A549 (cell line): ENCODE results near the gene CTNNA3. TPM values are rescaled to one million over a fixed set of nuclear protein-coding genes. Genes with fewer than 3 reads are reported as not detected.

Experiments
- ATAC-seq, 2 experiments: fragments of 200-7000 bp in 1 of 2; fragments of >200 bp in 1 of 2; cut with Nextera tagmentation in 1 of 2; cut with Tn5 transposase in 1 of 2; 3 replicates each; pipeline versions ENCODE4 v1.8.0 to v1.9.1; 2018 to 2020; ENCODE audit warnings: mild to moderate bottlenecking in 1 of 2, moderate library complexity in 1 of 2
- CTCF ChIA-PET: fragments of 300-600 bp; sonication (Branson Sonifier 250); formaldehyde crosslinking; extraction: SDS; loops from one replicate; lab custom pipeline; 2021; ENCODE audit warnings: antibody characterized with exemption, inconsistent platforms; lab: Yijun Ruan, JAX
- POLR2A ChIA-PET: fragments of 350-600 bp; formaldehyde crosslinking; extraction: SDS; loops from one replicate; lab custom pipeline; 2021; ENCODE audit warnings: antibody characterized with exemption, inconsistent platforms; lab: Yijun Ruan, JAX
- DNase-seq, 2 experiments: peaks; one replicate each; pipeline versions ENCODE4 v3.0.0 to v3.0.0-alpha.2; 2011 to 2016; ENCODE audit warnings: low read depth in 1 of 2, low spot score in 1 of 2
- FAIRE-seq: peaks from 2 replicates; lab custom pipeline; 2011; peaks lifted over from hg19 to GRCh38; lab: Jason Lieb, UNC
- H3K27ac ChIP-seq, 2 experiments: fragments of >200 bp; sonication (Bioruptor Twin); formaldehyde crosslinking; 3 replicates each; pipeline ENCODE4 v1.5.1; 2016 to 2017
- H3K4me1 ChIP-seq: fragments of >200 bp; sonication (Bioruptor Twin); formaldehyde crosslinking; 3 replicates; pipeline ENCODE4 v1.6.1; 2016
- H3K4me2 ChIP-seq: fragments of >200 bp; sonication (Bioruptor Twin); formaldehyde crosslinking; 3 replicates; pipeline ENCODE4 v1.6.1; 2016
- H3K4me3 ChIP-seq: fragments of >200 bp; sonication (Bioruptor Twin); formaldehyde crosslinking; 3 replicates; pipeline ENCODE4 v1.5.1; 2016
- H3K9me3 ChIP-seq: fragments of >200 bp; sonication (Bioruptor Twin); formaldehyde crosslinking; 3 replicates; pipeline ENCODE4 v1.6.1; 2016
- CBX2 ChIP-seq: fragments of 200-600 bp; sonication (generic); IDR thresholded peaks from 2 replicates; pipeline ENCODE4 v1.6.1; 2016; ENCODE audit warnings: low read depth, mild to moderate bottlenecking, borderline replicate concordance
- EHMT2 ChIP-seq: fragments of 200-600 bp; sonication (generic); IDR thresholded peaks from 2 replicates; pipeline ENCODE4 v1.6.1; 2016; ENCODE audit warnings: antibody characterized with exemption, low read depth, mild to moderate bottlenecking, moderate library complexity
- FOSB ChIP-seq: fragments of 250-450 bp; sonication (Bioruptor Pico); IDR thresholded peaks from 2 replicates; pipeline ENCODE4 v1.5.0; 2020; ENCODE audit warnings: mild to moderate bottlenecking, moderate library complexity
- HEYL ChIP-seq: fragments of 250-450 bp; sonication (Bioruptor Pico); IDR thresholded peaks from 2 replicates; pipeline ENCODE4 v1.8.0; 2021; ENCODE audit warnings: mild to moderate bottlenecking, moderate library complexity
- HOXB5 ChIP-seq: fragments of 250-450 bp; sonication (Bioruptor Pico); IDR thresholded peaks from 2 replicates; pipeline ENCODE4 v1.5.0; 2020; ENCODE audit warnings: mild to moderate bottlenecking, moderate library complexity
- JUN ChIP-seq, 2 experiments: fragments of >200 bp; sonication (Bioruptor Twin); formaldehyde crosslinking; IDR thresholded peaks; 2 replicates in 1 of 2; 3 replicates in 1 of 2; pipeline ENCODE4 v1.6.1; 2016 to 2017
- MYC ChIP-seq: IDR thresholded peaks from 2 replicates; pipeline ENCODE4 v1.6.1; 2012; ENCODE audit warnings: mild to moderate bottlenecking, inconsistent platforms, low read length, improper control_type of control experiment, borderline replicate concordance
- NPAS2 ChIP-seq: fragments of 250-450 bp; sonication (Bioruptor Pico); IDR thresholded peaks from 2 replicates; pipeline ENCODE4 v1.8.0; 2022; ENCODE audit warnings: mild to moderate bottlenecking, moderate library complexity, borderline replicate concordance
- NR3C1 ChIP-seq: fragments of >200 bp; sonication (Bioruptor Twin); formaldehyde crosslinking; IDR thresholded peaks from 3 replicates; pipeline ENCODE4 v1.6.1; 2017
- POLR2A ChIP-seq: IDR thresholded peaks from 2 replicates; pipeline ENCODE4 v1.6.1; 2012; ENCODE audit warnings: mild to moderate bottlenecking, low read length
- RARB ChIP-seq: fragments of 250-450 bp; sonication (Bioruptor Pico); IDR thresholded peaks from 2 replicates; pipeline ENCODE4 v1.8.0; 2021; ENCODE audit warnings: mild to moderate bottlenecking, moderate library complexity
- RCOR1 ChIP-seq: fragments of 150-350 bp; IDR thresholded peaks from 2 replicates; pipeline ENCODE4 v1.6.1; 2014; ENCODE audit warnings: antibody characterized with exemption, low read length, low read depth
- RNF2 ChIP-seq: fragments of 200-600 bp; sonication (generic); IDR thresholded peaks from 2 replicates; pipeline ENCODE4 v1.6.1; 2016; ENCODE audit warnings: low read depth, mild to moderate bottlenecking, antibody characterized with exemption, moderate library complexity, borderline replicate concordance
- SMC3 ChIP-seq: fragments of >200 bp; sonication (Bioruptor Twin); formaldehyde crosslinking; IDR thresholded peaks from 3 replicates; pipeline ENCODE4 v1.6.1; 2018; ENCODE audit warnings: inconsistent platforms
- ZFP36 ChIP-seq: fragments of 450-650 bp; IDR thresholded peaks from 2 replicates; pipeline ENCODE4 v1.6.1; 2014; ENCODE audit warnings: borderline replicate concordance; ENCODE audit not compliant: partially characterized antibody
- WGBS: methylation state at CpG from one replicate; pipeline ENCODE4 v1.1.6; 2017; ENCODE audit errors: missing lambda C conversion rate; 5-methylcytosine and 5-hydroxymethylcytosine counted together
- polyA plus RNA-seq, 4 experiments: library from polyadenylated mRNA; depleted of rRNA in 3 of 4; stranded (reverse); fragments of >200 nt; fragmentation: RNase III in 1 of 4; extraction: RNeasy Plus Mini Kit Qiagen cat#74134 plus additional on column Dnase treatment in 1 of 4; gene quantifications; 2 replicates in 3 of 4; 3 replicates in 1 of 4; pipeline ENCODE4 v1.2.3, GENCODE V29; 2011 to 2017
- TF ChIP-seq, protein P1 (sequence below): IDR thresholded peaks from 2 replicates; pipeline ENCODE4 v1.6.1; 2012
- TF ChIP-seq, protein P2 (sequence below): fragments of 450-650 bp; IDR thresholded peaks from 2 replicates; pipeline ENCODE4 v1.6.1; 2014; ENCODE audit warnings: antibody characterized with exemption
- TF ChIP-seq, protein P3 (sequence below): fragments of 250-450 bp; sonication (Bioruptor Pico); IDR thresholded peaks from 2 replicates; pipeline ENCODE4 v1.5.0; 2021; ENCODE audit warnings: mild to moderate bottlenecking, moderate library complexity, borderline replicate concordance
- TF ChIP-seq, protein P4 (sequence below): fragments of 250-450 bp; sonication (Bioruptor Pico); IDR thresholded peaks from 2 replicates; pipeline ENCODE4 v1.5.0; 2020; ENCODE audit warnings: low read depth, mild to moderate bottlenecking, moderate library complexity
- TF ChIP-seq, protein P5 (sequence below): fragments of 200-600 bp; sonication (generic); IDR thresholded peaks from 2 replicates; pipeline ENCODE4 v1.6.1; 2016; ENCODE audit warnings: antibody characterized with exemption, mild to moderate bottlenecking, moderate library complexity

The CTNNA3 gene
- polyA plus RNA-seq, 2 of the 4 experiments (the other 2 are of a cell fraction): not detected

DNA sequence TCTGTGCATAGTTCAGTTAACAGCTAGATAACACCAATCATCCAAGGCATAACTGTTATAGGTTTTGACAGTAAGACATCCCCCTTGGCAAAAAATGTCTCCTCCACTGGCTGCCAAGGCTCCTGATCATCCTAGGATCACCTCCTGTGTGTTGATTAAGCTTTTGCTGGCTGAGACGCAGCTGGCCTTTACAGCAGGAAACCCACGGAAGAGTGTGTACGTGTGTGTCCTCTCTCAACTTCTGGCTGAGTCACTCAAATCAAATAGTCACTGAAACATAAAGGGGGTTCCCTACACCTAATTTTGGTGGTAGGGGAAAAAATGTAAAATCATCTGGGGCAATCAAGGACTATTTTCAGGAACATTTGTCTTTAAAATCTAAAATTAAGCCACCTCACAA is 208.8 kb downstream of the CTNNA3 start:
- FAIRE-seq (no peak), DNase-seq (no peak), ATAC-seq (no peak)
- H3K4me3 ChIP-seq: no peak overlapping the region
- no peak overlapping the region for H3K27ac ChIP-seq
- ChIA-PET POLR2A (no interaction called here), CTCF (no interaction called here)
- WGBS: 21% methylated on average over 3 of the region's 3 CpGs
- TF ChIP-seq, protein P1, sequence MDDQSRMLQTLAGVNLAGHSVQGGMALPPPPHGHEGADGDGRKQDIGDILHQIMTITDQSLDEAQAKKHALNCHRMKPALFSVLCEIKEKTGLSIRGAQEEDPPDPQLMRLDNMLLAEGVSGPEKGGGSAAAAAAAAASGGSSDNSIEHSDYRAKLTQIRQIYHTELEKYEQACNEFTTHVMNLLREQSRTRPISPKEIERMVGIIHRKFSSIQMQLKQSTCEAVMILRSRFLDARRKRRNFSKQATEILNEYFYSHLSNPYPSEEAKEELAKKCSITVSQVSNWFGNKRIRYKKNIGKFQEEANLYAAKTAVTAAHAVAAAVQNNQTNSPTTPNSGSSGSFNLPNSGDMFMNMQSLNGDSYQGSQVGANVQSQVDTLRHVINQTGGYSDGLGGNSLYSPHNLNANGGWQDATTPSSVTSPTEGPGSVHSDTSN: no peak
- TF ChIP-seq, protein P2, sequence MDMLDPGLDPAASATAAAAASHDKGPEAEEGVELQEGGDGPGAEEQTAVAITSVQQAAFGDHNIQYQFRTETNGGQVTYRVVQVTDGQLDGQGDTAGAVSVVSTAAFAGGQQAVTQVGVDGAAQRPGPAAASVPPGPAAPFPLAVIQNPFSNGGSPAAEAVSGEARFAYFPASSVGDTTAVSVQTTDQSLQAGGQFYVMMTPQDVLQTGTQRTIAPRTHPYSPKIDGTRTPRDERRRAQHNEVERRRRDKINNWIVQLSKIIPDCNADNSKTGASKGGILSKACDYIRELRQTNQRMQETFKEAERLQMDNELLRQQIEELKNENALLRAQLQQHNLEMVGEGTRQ: no peak
- no peak for TF ChIP-seq NPAS2 (CRISPR knock-in tag)
- TF ChIP-seq CBX2: no peak
- TF ChIP-seq, protein P3, sequence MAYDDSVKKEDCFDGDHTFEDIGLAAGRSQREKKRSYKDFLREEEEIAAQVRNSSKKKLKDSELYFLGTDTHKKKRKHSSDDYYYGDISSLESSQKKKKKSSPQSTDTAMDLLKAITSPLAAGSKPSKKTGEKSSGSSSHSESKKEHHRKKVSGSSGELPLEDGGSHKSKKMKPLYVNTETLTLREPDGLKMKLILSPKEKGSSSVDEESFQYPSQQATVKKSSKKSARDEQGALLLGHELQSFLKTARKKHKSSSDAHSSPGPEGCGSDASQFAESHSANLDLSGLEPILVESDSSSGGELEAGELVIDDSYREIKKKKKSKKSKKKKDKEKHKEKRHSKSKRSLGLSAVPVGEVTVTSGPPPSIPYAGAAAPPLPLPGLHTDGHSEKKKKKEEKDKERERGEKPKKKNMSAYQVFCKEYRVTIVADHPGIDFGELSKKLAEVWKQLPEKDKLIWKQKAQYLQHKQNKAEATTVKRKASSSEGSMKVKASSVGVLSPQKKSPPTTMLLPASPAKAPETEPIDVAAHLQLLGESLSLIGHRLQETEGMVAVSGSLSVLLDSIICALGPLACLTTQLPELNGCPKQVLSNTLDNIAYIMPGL (CRISPR knock-in tag): no peak
- no peak for TF ChIP-seq SMC3
- no peak for TF ChIP-seq HEYL (CRISPR knock-in tag)
- no peak for TF ChIP-seq RNF2
- TF ChIP-seq EHMT2: no peak
- TF ChIP-seq HOXB5 (CRISPR knock-in tag): no peak
- TF ChIP-seq, protein P4, sequence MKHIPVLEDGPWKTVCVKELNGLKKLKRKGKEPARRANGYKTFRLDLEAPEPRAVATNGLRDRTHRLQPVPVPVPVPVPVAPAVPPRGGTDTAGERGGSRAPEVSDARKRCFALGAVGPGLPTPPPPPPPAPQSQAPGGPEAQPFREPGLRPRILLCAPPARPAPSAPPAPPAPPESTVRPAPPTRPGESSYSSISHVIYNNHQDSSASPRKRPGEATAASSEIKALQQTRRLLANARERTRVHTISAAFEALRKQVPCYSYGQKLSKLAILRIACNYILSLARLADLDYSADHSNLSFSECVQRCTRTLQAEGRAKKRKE: no peak
- TF ChIP-seq NR3C1: no peak
- TF ChIP-seq RARB: no peak
- no peak for TF ChIP-seq MYC
- TF ChIP-seq POLR2A: no peak
- TF ChIP-seq, protein P5, sequence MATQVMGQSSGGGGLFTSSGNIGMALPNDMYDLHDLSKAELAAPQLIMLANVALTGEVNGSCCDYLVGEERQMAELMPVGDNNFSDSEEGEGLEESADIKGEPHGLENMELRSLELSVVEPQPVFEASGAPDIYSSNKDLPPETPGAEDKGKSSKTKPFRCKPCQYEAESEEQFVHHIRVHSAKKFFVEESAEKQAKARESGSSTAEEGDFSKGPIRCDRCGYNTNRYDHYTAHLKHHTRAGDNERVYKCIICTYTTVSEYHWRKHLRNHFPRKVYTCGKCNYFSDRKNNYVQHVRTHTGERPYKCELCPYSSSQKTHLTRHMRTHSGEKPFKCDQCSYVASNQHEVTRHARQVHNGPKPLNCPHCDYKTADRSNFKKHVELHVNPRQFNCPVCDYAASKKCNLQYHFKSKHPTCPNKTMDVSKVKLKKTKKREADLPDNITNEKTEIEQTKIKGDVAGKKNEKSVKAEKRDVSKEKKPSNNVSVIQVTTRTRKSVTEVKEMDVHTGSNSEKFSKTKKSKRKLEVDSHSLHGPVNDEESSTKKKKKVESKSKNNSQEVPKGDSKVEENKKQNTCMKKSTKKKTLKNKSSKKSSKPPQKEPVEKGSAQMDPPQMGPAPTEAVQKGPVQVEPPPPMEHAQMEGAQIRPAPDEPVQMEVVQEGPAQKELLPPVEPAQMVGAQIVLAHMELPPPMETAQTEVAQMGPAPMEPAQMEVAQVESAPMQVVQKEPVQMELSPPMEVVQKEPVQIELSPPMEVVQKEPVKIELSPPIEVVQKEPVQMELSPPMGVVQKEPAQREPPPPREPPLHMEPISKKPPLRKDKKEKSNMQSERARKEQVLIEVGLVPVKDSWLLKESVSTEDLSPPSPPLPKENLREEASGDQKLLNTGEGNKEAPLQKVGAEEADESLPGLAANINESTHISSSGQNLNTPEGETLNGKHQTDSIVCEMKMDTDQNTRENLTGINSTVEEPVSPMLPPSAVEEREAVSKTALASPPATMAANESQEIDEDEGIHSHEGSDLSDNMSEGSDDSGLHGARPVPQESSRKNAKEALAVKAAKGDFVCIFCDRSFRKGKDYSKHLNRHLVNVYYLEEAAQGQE: no peak
- TF ChIP-seq ZFP36: no peak
- TF ChIP-seq FOSB: no peak
- no peak for TF ChIP-seq RCOR1
- TF ChIP-seq JUN (IDR thresholded peaks at IDR 0.05): no peak
- H3K4me2 ChIP-seq: no peak overlapping the region
- peaks cover 8% of the 10 kb centered on the region for H3K4me1 ChIP-seq
- no peaks in the 10 kb centered on the region for H3K9me3 ChIP-seq

DNA sequence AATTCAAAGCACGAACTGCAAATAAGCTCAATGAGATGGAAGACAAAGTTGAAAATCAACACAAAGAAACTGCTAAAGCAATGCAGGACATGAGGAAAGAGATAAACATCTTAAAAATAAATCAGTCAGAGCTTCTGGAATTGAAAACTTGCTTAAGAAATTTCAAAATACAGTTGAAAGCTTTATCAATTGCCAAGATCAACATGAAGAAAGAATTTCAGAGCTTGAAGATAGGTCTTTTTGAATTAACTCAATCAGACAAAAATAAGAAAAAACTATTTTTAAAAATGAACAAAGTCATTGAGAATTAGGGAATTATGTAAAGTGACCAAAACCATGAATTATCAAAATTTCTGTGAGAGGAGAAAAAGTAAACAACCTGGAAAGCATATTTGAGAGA is 218.1 kb downstream of the CTNNA3 start:
- DNase-seq: no peak
- peaks cover 18% of the 10 kb centered on the region for H3K9me3 ChIP-seq
- no peak overlapping the region for H3K4me2 ChIP-seq
- H3K4me3 ChIP-seq: no peak overlapping the region
- H3K27ac ChIP-seq: no peak overlapping the region
- ATAC-seq: no peak
- POLR2A ChIA-PET: no interaction called here
- TF ChIP-seq, protein P2: no peak
- no peak for FAIRE-seq
- WGBS: 0% methylated on average over 1 of the region's 1 CpG
- H3K4me1 ChIP-seq: no peaks in the 10 kb centered on the region
- CTCF ChIA-PET: interaction anchor here (0.6 kb wide), 1 partner anchor 16 kb away, joined by 3 read pairs; no protein-coding TSS in a partner anchor
